HG02870 (cell line): ENCODE measurements around the gene ATAD1.

Experiments used
- ATAC-seq: cut with Tn5 transposase; IDR thresholded peaks from one replicate; pipeline ENCODE4 v1.9.1; 2021; ENCODE audit warnings: mild to moderate bottlenecking, moderate library complexity; ENCODE audit not compliant: unreplicated experiment

The ATAD1 gene

DNA sequence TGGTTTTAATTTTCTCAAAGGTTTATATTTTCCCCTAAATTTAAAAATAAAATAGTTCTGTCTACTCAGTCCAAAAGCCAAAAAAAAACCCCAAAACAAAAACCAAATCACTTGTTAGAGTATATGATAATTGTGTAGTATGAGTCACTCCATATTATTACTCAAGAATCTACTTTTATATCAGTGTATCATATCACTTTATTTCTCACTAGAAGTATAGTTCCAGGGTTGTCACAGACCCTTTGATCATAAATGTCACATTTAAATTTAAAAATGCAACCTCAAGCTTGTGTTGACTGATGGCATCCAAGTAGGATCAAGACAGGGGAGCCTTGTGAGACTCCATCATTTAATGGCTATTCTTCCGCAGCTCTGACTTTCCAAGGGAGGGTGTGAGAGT lies 97.4 kb downstream of the ATAD1 start:
- no peak for ATAC-seq

DNA sequence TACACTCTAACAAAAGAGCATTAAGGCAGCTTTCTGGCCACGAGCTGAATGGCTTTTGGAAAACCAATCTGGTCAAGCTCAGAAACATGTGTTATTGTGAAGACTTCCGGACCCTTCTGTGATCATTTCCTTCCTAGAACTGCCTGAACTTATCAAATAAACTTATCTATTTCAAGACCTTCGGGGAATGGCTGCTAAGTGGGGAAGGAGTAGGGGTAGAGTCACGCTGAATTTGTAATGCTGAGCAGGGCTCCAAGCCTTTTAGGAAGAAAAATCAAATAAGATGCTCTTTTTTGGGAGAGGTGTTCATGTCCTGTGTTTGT lies 101.7 kb downstream of the ATAD1 start:
- ATAC-seq: no peak

- ATAC-seq: no peak
Observed at GRCh38 chr10:87715552-87716347, 102.3 kb downstream of the ATAD1 start.

GRCh38 chr10:87713707-87714106 lies 104.3 kb downstream of the ATAD1 start:
- ATAC-seq: no peak

DNA sequence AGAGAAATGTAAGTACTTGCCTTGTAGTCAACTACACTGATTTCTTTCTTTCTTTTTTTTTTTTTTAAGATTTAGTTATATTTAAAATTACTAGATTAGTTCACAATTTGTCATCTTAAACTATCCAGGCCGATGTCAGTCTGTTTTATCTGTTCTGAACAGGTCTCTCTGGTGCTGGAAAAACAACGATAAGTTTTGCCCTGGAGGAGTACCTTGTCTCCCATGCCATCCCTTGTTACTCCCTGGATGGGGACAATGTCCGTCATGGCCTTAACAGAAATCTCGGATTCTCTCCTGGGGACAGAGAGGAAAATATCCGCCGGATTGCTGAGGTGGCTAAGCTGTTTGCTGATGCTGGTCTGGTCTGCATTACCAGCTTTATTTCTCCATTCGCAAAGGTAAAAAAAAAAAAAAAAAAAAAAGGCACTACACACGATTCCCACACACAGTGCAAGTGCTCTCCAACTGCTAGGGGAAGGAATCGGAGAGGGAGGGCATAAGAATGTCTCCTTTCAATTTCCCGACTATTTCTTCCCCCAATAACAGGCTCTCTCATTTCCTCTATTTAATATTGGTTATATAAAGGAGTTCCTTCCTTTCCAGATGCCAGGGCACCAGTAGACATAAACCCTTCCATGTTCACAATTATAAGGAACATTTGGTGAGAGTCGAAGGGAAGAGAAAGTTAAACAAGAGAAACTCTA lies 105.0 kb downstream of the ATAD1 start:
- no peak for ATAC-seq

GRCh38 chr10:87707254-87707653 lies 110.8 kb downstream of the ATAD1 start:
- ATAC-seq: no peak

GRCh38 chr10:87706731-87707130 lies 111.3 kb downstream of the ATAD1 start:
- ATAC-seq: no peak

- no peak for ATAC-seq
Observed at GRCh38 chr10:87705339-87705738, 112.7 kb downstream of the ATAD1 start.

GRCh38 chr10:87703771-87704170 lies 114.3 kb downstream of the ATAD1 start:
- ATAC-seq: no peak

GRCh38 chr10:87702973-87703294 lies 115.1 kb downstream of the ATAD1 start:
- no peak for ATAC-seq

DNA sequence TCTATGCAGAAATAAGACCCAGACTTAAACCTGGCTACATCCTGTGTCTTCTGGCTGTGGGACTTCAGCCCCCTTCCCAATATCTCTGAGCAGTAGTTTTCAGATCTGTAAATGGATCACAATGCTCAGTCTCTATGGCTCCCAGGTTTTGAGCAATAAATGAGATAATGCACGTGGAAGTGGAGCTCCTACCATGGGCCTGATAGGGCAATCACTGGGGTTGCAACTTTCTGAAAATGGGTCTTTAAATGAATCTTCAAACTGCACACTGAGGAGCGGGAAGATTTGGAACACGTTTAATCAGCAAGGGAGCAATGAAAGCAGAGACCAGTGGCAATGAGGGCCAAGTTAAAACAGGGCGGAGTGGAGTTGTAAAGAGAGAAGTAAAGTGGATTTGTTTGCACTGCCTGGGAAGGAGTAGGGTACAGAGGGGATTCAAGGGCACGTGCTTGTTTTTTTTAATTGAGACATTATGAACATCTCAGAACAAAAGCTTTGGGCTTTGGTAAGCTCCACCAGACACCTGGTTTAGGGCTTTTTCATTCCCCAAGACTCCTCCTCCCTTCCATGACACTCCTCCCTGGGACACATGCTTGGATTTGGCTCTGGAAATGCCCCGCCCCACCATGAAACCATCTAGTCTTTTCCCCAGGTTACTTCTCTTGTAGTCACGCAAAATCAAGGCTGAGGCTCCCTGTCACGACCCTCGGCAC lies 115.6 kb downstream of the ATAD1 start:
- ATAC-seq: no peak
